RWPE2 (cell line): ENCODE data around the gene IFT81.
A peak's percentile ranks its signal among the peaks of the same experiment; 100 is the strongest.
"Not testable (repeated sequence)": the region's sequence is repeated elsewhere in the genome, so short reads cannot be mapped to it uniquely, and the experiment has no call there.

Experiments
- ATAC-seq: fragments of 200-7000 bp; cut with Tn5 transposase; 3 replicates; pipeline ENCODE4 v1.9.1; 2021; ENCODE audit warnings: low read depth
- DNase-seq: peaks from one replicate; pipeline ENCODE4 v3.0.0-alpha.2; 2020; ENCODE audit warnings: low spot score
- H3K27ac ChIP-seq: fragments of 450-650 bp; 2 replicates; pipeline ENCODE4 v1.5.1; 2017; ENCODE audit warnings: mild to moderate bottlenecking; ENCODE audit not compliant: poor library complexity, severe bottlenecking
- H3K27me3 ChIP-seq: fragments of 250-450 bp; sonication (Bioruptor Pico); 2 replicates; pipeline ENCODE4 v1.5.1; 2021; ENCODE audit warnings: mild to moderate bottlenecking, moderate library complexity; ENCODE audit not compliant: insufficient read depth, poor library complexity, severe bottlenecking
- H3K36me3 ChIP-seq: fragments of 250-450 bp; sonication (Bioruptor Pico); 2 replicates; pipeline ENCODE4 v1.5.1; 2020; ENCODE audit warnings: low read depth, mild to moderate bottlenecking, moderate library complexity
- H3K4me1 ChIP-seq: fragments of 250-450 bp; sonication (Bioruptor Pico); 2 replicates; pipeline ENCODE4 v1.5.1; 2021; ENCODE audit warnings: mild to moderate bottlenecking, moderate library complexity; ENCODE audit not compliant: insufficient read depth, poor library complexity, severe bottlenecking
- H3K4me3 ChIP-seq: fragments of 250-450 bp; sonication (Bioruptor Pico); 2 replicates; pipeline ENCODE4 v1.5.1; 2021; ENCODE audit warnings: mild to moderate bottlenecking, moderate library complexity; ENCODE audit not compliant: severe bottlenecking
- H3K9me3 ChIP-seq: fragments of 250-450 bp; sonication (Bioruptor Pico); 2 replicates; pipeline ENCODE4 v1.5.1; 2021; ENCODE audit warnings: mild to moderate bottlenecking, moderate library complexity; ENCODE audit not compliant: severe bottlenecking
- CTCF ChIP-seq: fragments of 450-650 bp; IDR thresholded peaks from one replicate; pipeline ENCODE4 v1.5.1; 2017; ENCODE audit warnings: mild to moderate bottlenecking, moderate library complexity; ENCODE audit not compliant: poor library complexity, severe bottlenecking

The IFT81 gene

GRCh38 chr12:110222433-110222832 is 98.3 kb downstream of the IFT81 start:
- H3K9me3 ChIP-seq: no peaks in the 10 kb centered on the region
- TF ChIP-seq CTCF: no peak
- peaks cover 23% of the 10 kb centered on the region for H3K4me1 ChIP-seq

GRCh38 chr12:110223777-110224378 is 99.7 kb downstream of the IFT81 start:
- ATAC-seq (peak; percentile 94), DNase-seq (no peak)
- Histone ChIP-seq H3K27ac (peak overlapping the region; percentile 88), H3K4me1 (peaks cover 23% of the 10 kb centered on the region), H3K9me3 (no peaks in the 10 kb centered on the region), H3K27me3 (no peaks in the 10 kb centered on the region), H3K4me3 (no peak overlapping the region), H3K36me3 (peaks cover 4% of the 10 kb centered on the region)
- TF ChIP-seq CTCF: no peak

More at GRCh38 chr12:110222433-110222832, 98.3 kb downstream of the IFT81 start:
- DNase-seq (no peak), ATAC-seq (no peak)
- Histone ChIP-seq H3K4me3 (no peak overlapping the region), H3K27me3 (no peaks in the 10 kb centered on the region), H3K27ac (peak overlapping the region; percentile 88), H3K36me3 (peaks cover 15% of the 10 kb centered on the region)

- Histone ChIP-seq H3K36me3 (peaks cover 3% of the 10 kb centered on the region; the same call in 1 of the 2 replicates), H3K4me3 (no peak overlapping the region)
- ATAC-seq: peak; percentile 55
Measured at GRCh38 chr12:110224379-110225304, 100.5 kb downstream of the IFT81 start.

DNA sequence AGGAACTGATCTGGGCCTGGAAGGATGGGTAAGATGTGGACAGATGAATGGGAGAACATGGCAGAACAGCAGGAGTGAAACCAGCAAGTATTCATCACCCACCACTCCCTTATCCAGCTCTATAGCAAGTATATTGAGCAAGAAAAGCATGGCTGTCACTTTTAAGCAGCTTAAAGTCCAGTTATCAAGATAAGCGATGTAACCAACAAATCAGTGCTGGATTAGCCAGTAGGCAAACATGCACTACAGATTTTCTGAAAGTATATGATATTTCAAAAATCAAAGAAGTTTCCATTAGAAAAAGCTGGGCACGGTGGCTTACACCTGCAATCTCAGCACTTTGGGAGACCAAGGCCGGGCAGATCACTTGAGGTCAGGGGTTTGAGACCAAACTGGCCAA is 103.0 kb downstream of the IFT81 start:
- DNase-seq (no peak), ATAC-seq (no peak)
- Histone ChIP-seq H3K9me3 (no peaks in the 10 kb centered on the region), H3K36me3 (peaks cover 3% of the 10 kb centered on the region; the same call in 1 of the 2 replicates), H3K27ac (no peak overlapping the region), H3K27me3 (no peaks in the 10 kb centered on the region), H3K4me1 (peaks cover 23% of the 10 kb centered on the region), H3K4me3 (no peak overlapping the region)
- no peak for TF ChIP-seq CTCF

More at GRCh38 chr12:110224379-110225304, 100.5 kb downstream of the IFT81 start:
- peak; percentile 92 for TF ChIP-seq CTCF
- H3K9me3 ChIP-seq: no peaks in the 10 kb centered on the region
- H3K27me3 ChIP-seq: no peaks in the 10 kb centered on the region
- peaks cover 23% of the 10 kb centered on the region for H3K4me1 ChIP-seq
- peak overlapping the region; percentile 88 for H3K27ac ChIP-seq
- DNase-seq: no peak

DNA sequence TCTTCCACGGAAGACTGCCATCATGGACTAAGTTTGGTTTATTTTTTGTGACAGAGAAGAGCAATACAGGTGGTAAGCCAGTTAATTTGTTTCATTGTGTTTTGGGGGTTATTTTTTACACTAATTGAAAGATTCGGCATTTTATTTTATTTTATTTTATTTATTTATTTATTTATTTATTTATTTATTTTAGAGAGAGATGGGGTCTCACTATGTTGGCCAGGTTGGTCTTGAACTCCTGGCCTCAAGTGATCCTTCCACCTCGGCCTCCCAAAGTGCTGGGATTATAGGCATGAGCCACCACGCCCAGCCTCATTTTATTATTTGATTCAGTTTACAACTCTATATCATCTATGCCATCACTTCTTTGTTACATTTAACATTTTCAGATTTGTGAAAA is 104.2 kb downstream of the IFT81 start:
- not testable (repeated sequence) for H3K27ac ChIP-seq, H3K9me3 ChIP-seq, H3K27me3 ChIP-seq, H3K36me3 ChIP-seq, H3K4me3 ChIP-seq, DNase-seq, ATAC-seq
- peaks cover 18% of the 10 kb centered on the region for H3K4me1 ChIP-seq
